Keratinocyte (primary cell): ENCODE results near the gene DHH. TPM values are rescaled to one million over a fixed set of nuclear protein-coding genes. Genes with fewer than 3 reads are reported as not detected.
A peak's percentile ranks its signal among the peaks of the same experiment; 100 is the strongest.
"Not testable (repeated sequence)": the region's sequence is repeated elsewhere in the genome, so short reads cannot be mapped to it uniquely, and the experiment has no call there.

Source experiments
- DNase-seq: peaks from one replicate; pipeline ENCODE4 v3.0.0-alpha.2; 2011; ENCODE audit warnings: low read depth, missing footprints, low spot score
- FAIRE-seq: peaks from 2 replicates; lab custom pipeline; 2011; peaks lifted over from hg19 to GRCh38; lab: Jason Lieb, UNC
- H2AFZ ChIP-seq: 2 replicates; pipeline ENCODE4 v1.6.0; 2012; ENCODE audit warnings: low read length, control low read depth, inconsistent platforms; ENCODE audit not compliant: control insufficient read depth
- H3K27ac ChIP-seq: 2 replicates; pipeline ENCODE4 v1.5.1; 2011; ENCODE audit warnings: low read length; ENCODE audit not compliant: control insufficient read depth, insufficient read depth
- H3K27me3 ChIP-seq: 3 replicates; pipeline ENCODE4 v1.6.0; 2011; ENCODE audit warnings: low read length; ENCODE audit not compliant: control insufficient read depth, insufficient read depth; ENCODE audit errors: extremely low read depth
- H3K36me3 ChIP-seq, 2 experiments: 2 replicates in 1 of 2; 3 replicates in 1 of 2; pipeline ENCODE4 v1.5.1; 2011; ENCODE audit warnings: low read length in 2 of 2, mild to moderate bottlenecking in 1 of 2; ENCODE audit not compliant: control insufficient read depth in 2 of 2, insufficient read depth in 2 of 2; ENCODE audit errors: extremely low read depth in 1 of 2
- H3K4me1 ChIP-seq: 3 replicates; pipeline ENCODE4 v1.5.1; 2011; ENCODE audit warnings: low read length; ENCODE audit not compliant: control insufficient read depth, insufficient read depth; ENCODE audit errors: extremely low read depth
- H3K4me2 ChIP-seq: 3 replicates; pipeline ENCODE4 v1.6.0; 2011; ENCODE audit warnings: low read depth, low read length; ENCODE audit not compliant: control insufficient read depth, insufficient read depth; ENCODE audit errors: extremely low read depth
- H3K4me3 ChIP-seq, 3 experiments: fragments of 200-600 bp in 1 of 3; sonication (generic) in 1 of 3; 2 replicates in 2 of 3; 3 replicates in 1 of 3; pipeline ENCODE4 v1.5.1; 2011 to 2016; ENCODE audit warnings: low read length in 3 of 3, mild to moderate bottlenecking in 3 of 3, control low read depth in 2 of 3, inconsistent platforms in 1 of 3, low read depth in 1 of 3, mixed read lengths in 1 of 3, mixed run types in 1 of 3, moderate library complexity in 1 of 3; ENCODE audit not compliant: control insufficient read depth in 2 of 3, insufficient read depth in 2 of 3; ENCODE audit errors: extremely low read depth in 1 of 3
- H3K79me2 ChIP-seq: 2 replicates; pipeline ENCODE4 v1.6.0; 2012; ENCODE audit warnings: low read length; ENCODE audit not compliant: control insufficient read depth, insufficient read depth
- H3K9ac ChIP-seq: 3 replicates; pipeline ENCODE4 v1.6.0; 2011; ENCODE audit warnings: low read length; ENCODE audit not compliant: control insufficient read depth, insufficient read depth; ENCODE audit errors: extremely low read depth
- H3K9me1 ChIP-seq: 3 replicates; pipeline ENCODE4 v1.6.0; 2011; ENCODE audit warnings: low read length; ENCODE audit not compliant: control insufficient read depth, insufficient read depth; ENCODE audit errors: extremely low read depth
- H3K9me3 ChIP-seq: 2 replicates; pipeline ENCODE4 v1.5.1; 2012; ENCODE audit warnings: low read depth, low read length; ENCODE audit not compliant: control insufficient read depth
- H4K20me1 ChIP-seq: 3 replicates; pipeline ENCODE4 v1.6.0; 2011; ENCODE audit warnings: low read length; ENCODE audit not compliant: control insufficient read depth, insufficient read depth; ENCODE audit errors: extremely low read depth
- CTCF ChIP-seq, 3 experiments: IDR thresholded peaks in 1 of 3; conservative IDR thresholded peaks in 1 of 3; optimal IDR thresholded peaks in 1 of 3; 2 replicates in 2 of 3; 3 replicates in 1 of 3; pipeline versions ENCODE3 to v1.5.1; 2011; ENCODE audit warnings: low read length in 3 of 3, mild to moderate bottlenecking in 3 of 3, moderate library complexity in 2 of 3, control low read depth in 1 of 3, inconsistent platforms in 1 of 3; ENCODE audit not compliant: insufficient read depth in 2 of 3; ENCODE audit errors: extremely low read depth in 1 of 3
- EZH2 ChIP-seq: IDR thresholded peaks from one replicate; pipeline ENCODE4 v1.6.1; 2012; ENCODE audit warnings: inconsistent platforms, mild to moderate bottlenecking, low read length, moderate library complexity
- dilution Hi-C: fragments of 300-500 bp; cut with MboI; formaldehyde crosslinking; loops from one replicate; pipeline ENCODE4 v1.7.0; 2020; ENCODE audit warnings: low sequenced_read_pairs; ENCODE audit not compliant: extremely low pct_ligation_motif_present
- polyA plus RNA-seq, 5 experiments: library from polyadenylated mRNA; depleted of rRNA in 3 of 5; stranded (reverse) in 3 of 5; stranded (forward) in 1 of 5; unstranded in 1 of 5; fragments of >200 nt; gene quantifications; 1 replicate in 1 of 5; 2 replicates in 3 of 5; 3 replicates in 1 of 5; pipeline versions ENCODE4 v1.2.1 to v1.2.3, GENCODE V29; 2011 to 2012; ENCODE audit warnings: missing spikeins in 2 of 5, low read depth in 1 of 5, low replicate concordance in 1 of 5

DHH gene
- polyA plus RNA-seq, 1 donor (not counting 4 experiments of a cell fraction or from before 2014, with no cell fraction given), result not detected

GRCh38 chr12:49137476-49137875, 42.9 kb upstream of the DHH start:
- Histone ChIP-seq H3K27me3 (no peaks in the 10 kb centered on the region), H3K9ac (no peak overlapping the region), H2AFZ (no peak overlapping the region), H3K9me3 (no peaks in the 10 kb centered on the region), H3K9me1 (no peaks in the 10 kb centered on the region), H4K20me1 (no peaks in the 10 kb centered on the region), H3K79me2 (no peaks in the 10 kb centered on the region), H3K4me3 (no peak overlapping the region), H3K27ac (no peak overlapping the region), H3K36me3 (no peaks in the 10 kb centered on the region), H3K4me2 (no peak overlapping the region), H3K4me1 (peaks cover 5% of the 10 kb centered on the region)
- DNase-seq (no peak), FAIRE-seq (no peak)
- TF ChIP-seq CTCF (optimal IDR thresholded peaks at IDR 0.05 in 1 of 3, IDR thresholded peaks at IDR 0.05 in 1 of 3, conservative IDR thresholded peaks at IDR 0.05 in 1 of 3; ENCODE audit: extremely low read depth in 1 of 3, insufficient read depth in 2 of 3, low read length in 3 of 3) (no peak), EZH2 (no peak)
- dilution Hi-C loops, result no loop called here

- H3K9me3 ChIP-seq, dilution Hi-C loops, H3K4me2 ChIP-seq, DNase-seq, H3K4me3 ChIP-seq, H3K36me3 ChIP-seq, H3K27ac ChIP-seq, H3K79me2 ChIP-seq, FAIRE-seq, H3K9ac ChIP-seq, H3K9me1 ChIP-seq, H2AFZ ChIP-seq, H3K27me3 ChIP-seq, H3K4me1 ChIP-seq, H4K20me1 ChIP-seq: not testable (repeated sequence)
Measured at GRCh38 chr12:49136997-49137396, 42.4 kb upstream of the DHH start.

GRCh38 chr12:49133590-49133989, 39.0 kb upstream of the DHH start:
- FAIRE-seq (no peak), DNase-seq (no peak)
- Histone ChIP-seq H3K9ac (no peak overlapping the region), H3K4me3 (no peak overlapping the region), H3K9me1 (no peaks in the 10 kb centered on the region), H3K4me2 (peak overlapping the region; percentile 87), H3K36me3 (peaks cover 2 to 14% of the 10 kb centered on the region in 2 experiments), H3K9me3 (no peaks in the 10 kb centered on the region), H4K20me1 (peaks cover 5% of the 10 kb centered on the region), H3K79me2 (peaks cover 22% of the 10 kb centered on the region), H3K4me1 (peaks cover 22% of the 10 kb centered on the region), H3K27me3 (no peaks in the 10 kb centered on the region), H2AFZ (no peak overlapping the region), H3K27ac (no peak overlapping the region)
- TF ChIP-seq EZH2 (no peak), CTCF (optimal IDR thresholded peaks at IDR 0.05 in 1 of 3, IDR thresholded peaks at IDR 0.05 in 1 of 3, conservative IDR thresholded peaks at IDR 0.05 in 1 of 3; ENCODE audit: extremely low read depth in 1 of 3, insufficient read depth in 2 of 3, low read length in 3 of 3) (no peak)
- dilution Hi-C loops, result no loop called here
